SK-N-SH (cell line): ENCODE results near the gene MAGEB6B. TPM values are rescaled to one million over a fixed set of nuclear protein-coding genes. Genes with fewer than 3 reads are reported as not detected.

Experiments used
- polyA plus RNA-seq, 3 experiments: library from polyadenylated mRNA; depleted of rRNA; stranded (reverse); fragments of >200 nt; gene quantifications; 2 replicates each; pipeline ENCODE4 v1.2.3, GENCODE V29; 2012

Gene MAGEB6B
- polyA plus RNA-seq, 1 of the 3 experiments (the other 2 are of a cell fraction): not detected

Other genes with a start within 250 kb of the MAGEB6B start
- gene MAGEB18, start 22.3 kb upstream of the MAGEB6B start, polyA plus RNA-seq (2012; rRNA removed): not detected in 2 replicates
- gene MAGEB6, start 31.8 kb downstream of the MAGEB6B start, polyA plus RNA-seq (2012; rRNA removed): 0.67 and 1.1 TPM in 2 replicates
- not detected in 2 replicates for gene MAGEB5, start 55.6 kb downstream of the MAGEB6B start, polyA plus RNA-seq (2012; rRNA removed)